ENCODE data around the gene REG1B.

Gene REG1B

GRCh38 chr2:79124907-79125720 lies 37.3 kb upstream of the REG1B start:
- no peak overlapping the region for H3K4me3 ChIP-seq (ENCODE audit: control insufficient read depth, low read depth, low read length)
- TF ChIP-seq, protein P1, sequence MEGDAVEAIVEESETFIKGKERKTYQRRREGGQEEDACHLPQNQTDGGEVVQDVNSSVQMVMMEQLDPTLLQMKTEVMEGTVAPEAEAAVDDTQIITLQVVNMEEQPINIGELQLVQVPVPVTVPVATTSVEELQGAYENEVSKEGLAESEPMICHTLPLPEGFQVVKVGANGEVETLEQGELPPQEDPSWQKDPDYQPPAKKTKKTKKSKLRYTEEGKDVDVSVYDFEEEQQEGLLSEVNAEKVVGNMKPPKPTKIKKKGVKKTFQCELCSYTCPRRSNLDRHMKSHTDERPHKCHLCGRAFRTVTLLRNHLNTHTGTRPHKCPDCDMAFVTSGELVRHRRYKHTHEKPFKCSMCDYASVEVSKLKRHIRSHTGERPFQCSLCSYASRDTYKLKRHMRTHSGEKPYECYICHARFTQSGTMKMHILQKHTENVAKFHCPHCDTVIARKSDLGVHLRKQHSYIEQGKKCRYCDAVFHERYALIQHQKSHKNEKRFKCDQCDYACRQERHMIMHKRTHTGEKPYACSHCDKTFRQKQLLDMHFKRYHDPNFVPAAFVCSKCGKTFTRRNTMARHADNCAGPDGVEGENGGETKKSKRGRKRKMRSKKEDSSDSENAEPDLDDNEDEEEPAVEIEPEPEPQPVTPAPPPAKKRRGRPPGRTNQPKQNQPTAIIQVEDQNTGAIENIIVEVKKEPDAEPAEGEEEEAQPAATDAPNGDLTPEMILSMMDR (conservative IDR thresholded peaks at IDR 0.05; ENCODE audit: control insufficient read depth, insufficient read depth, low read depth, low read length) = no peak
- no peak for DNase-seq (ENCODE audit: low read depth)

GRCh38 chr2:79122676-79123075 lies 34.9 kb upstream of the REG1B start:
- no peak overlapping the region for H3K4me3 ChIP-seq (ENCODE audit: control insufficient read depth, low read depth, low read length)
- TF ChIP-seq, protein P1 (conservative IDR thresholded peaks at IDR 0.05; ENCODE audit: control insufficient read depth, insufficient read depth, low read depth, low read length) = no peak
- DNase-seq (ENCODE audit: low read depth) = no peak

DNA sequence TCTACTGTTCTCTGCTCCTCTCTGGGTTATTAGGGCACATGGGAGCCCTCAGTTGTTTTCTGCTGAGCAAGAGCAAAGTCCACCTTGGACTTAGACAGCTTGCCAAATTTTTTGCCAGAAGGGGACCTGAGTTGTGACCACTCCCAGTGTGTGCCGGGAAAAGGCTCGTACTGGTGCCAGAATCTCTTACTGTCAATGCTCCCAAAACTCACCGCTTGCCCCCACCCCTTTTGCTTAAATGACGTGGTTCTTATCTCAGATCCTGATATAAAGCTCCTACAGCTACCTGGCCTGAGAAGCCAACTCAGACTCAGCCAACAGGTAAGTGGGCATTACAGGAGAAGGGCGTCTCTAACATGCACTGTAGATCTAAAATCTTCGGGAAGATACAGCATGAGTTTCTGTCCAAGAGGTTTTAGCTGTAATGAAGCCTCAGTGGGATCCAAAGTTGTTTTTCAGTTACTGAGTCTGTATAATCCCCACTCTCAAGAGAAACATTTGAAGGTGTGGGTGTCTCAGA lies 32.5 kb upstream of the REG1B start, which contains the start of gene REG1A:
TSS of gene REG1A (plus strand) at position 295 of the 520 bp plus-strand sequence. CDS start 374 bp downstream, outside the sequence.
- H3K4me3 ChIP-seq (ENCODE audit: control insufficient read depth, low read depth, low read length) = no peak within 1 kb of the TSS
- no peak for DNase-seq (ENCODE audit: low read depth)
- TF ChIP-seq, protein P1 (conservative IDR thresholded peaks at IDR 0.05; ENCODE audit: control insufficient read depth, insufficient read depth, low read depth, low read length) = no peak

DNA sequence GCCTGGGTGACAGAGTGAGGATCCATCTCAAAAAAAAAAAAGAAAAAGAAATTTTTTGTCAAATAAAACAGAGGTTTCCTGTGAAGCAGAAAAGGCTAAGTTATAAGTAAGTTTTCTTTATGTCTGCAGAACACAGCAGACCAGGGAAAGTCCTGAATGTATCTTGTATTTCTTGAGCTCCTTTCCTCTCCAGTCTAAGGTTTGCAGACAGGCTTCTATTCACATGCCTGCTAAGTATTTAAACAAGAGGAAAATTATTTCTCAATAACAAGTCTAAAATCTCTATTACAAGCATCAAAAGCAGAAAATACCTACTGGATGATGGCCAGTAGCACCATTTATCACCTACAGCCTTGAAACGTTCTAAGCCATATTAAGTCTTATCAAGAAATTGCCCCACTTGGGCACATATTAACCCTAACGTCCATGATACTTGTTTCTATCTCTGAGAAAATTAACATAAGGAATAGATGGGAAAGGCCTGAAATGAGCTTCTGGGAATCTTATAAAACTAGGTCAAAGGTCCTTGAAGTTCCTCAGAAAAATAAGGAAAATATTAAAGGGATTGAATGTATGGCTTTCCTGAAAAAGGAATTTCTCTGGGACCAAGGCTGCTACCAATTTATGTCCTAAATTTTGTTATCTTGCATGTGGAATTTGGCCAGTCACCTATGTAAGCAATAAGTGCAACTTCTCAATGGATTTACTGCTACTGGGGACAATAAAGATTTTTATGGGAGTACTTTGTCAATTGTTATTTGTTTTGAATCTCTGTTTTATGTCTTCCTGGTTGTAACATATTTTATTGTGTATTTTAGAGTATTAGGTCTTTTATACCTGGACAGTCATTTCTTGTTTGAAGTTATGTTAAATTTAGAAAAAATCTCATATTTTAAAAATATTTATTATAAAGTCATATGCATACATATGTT lies 29.5 kb upstream of the REG1B start:
- no peak for DNase-seq (ENCODE audit: low read depth)
- TF ChIP-seq, protein P1 (conservative IDR thresholded peaks at IDR 0.05; ENCODE audit: control insufficient read depth, insufficient read depth, low read depth, low read length) = no peak
- H3K4me3 ChIP-seq (ENCODE audit: control insufficient read depth, low read depth, low read length) = no peak overlapping the region

DNA sequence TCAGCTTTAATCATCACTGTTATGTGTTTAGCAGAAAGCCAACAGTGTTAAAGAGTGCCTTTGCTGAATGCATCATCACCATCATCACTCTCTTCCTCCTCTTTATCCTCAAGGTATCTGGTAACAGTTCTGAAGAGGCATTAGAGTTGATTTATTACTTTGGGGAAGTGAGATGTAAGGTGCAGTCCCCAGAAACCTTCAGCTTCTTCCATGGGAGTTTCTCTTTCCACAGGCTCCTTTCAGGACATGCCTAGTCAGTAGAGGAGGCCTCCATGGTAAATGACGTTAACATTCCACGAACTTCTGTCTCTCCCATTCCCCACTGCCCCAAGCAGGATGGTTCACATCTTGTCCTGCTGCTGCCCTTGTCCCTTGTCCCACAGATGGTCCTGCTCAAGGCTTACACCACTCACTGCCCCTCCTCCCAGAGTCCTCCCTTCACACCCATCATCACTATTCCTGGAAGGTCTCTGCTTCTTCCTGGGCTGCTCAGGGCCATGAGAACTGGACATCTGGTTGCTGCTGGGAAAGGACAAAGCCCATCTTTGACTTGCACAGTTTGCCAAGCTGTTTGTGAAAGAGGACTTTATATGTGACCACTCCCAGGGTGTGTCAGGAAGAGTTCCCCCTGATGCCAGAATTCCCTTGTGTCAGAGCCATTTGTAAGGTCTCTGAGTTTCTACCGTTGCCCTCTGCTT lies 27.2 kb upstream of the REG1B start:
- TF ChIP-seq, protein P1 (conservative IDR thresholded peaks at IDR 0.05; ENCODE audit: control insufficient read depth, insufficient read depth, low read depth, low read length) = no peak
- no peak overlapping the region for H3K4me3 ChIP-seq (ENCODE audit: control insufficient read depth, low read depth, low read length)
- no peak for DNase-seq (ENCODE audit: low read depth)

GRCh38 chr2:79112269-79112668 lies 24.5 kb upstream of the REG1B start:
- TF ChIP-seq, protein P1 (conservative IDR thresholded peaks at IDR 0.05; ENCODE audit: control insufficient read depth, insufficient read depth, low read depth, low read length) = no peak
- H3K4me3 ChIP-seq (ENCODE audit: control insufficient read depth, low read depth, low read length) = no peak overlapping the region
- no peak for DNase-seq (ENCODE audit: low read depth)
